ENCODE data around the gene ZNF544.
"Not testable (repeated sequence)": the region's sequence is repeated elsewhere in the genome, so short reads cannot be mapped to it uniquely, and the experiment has no call there.

The ZNF544 gene

DNA sequence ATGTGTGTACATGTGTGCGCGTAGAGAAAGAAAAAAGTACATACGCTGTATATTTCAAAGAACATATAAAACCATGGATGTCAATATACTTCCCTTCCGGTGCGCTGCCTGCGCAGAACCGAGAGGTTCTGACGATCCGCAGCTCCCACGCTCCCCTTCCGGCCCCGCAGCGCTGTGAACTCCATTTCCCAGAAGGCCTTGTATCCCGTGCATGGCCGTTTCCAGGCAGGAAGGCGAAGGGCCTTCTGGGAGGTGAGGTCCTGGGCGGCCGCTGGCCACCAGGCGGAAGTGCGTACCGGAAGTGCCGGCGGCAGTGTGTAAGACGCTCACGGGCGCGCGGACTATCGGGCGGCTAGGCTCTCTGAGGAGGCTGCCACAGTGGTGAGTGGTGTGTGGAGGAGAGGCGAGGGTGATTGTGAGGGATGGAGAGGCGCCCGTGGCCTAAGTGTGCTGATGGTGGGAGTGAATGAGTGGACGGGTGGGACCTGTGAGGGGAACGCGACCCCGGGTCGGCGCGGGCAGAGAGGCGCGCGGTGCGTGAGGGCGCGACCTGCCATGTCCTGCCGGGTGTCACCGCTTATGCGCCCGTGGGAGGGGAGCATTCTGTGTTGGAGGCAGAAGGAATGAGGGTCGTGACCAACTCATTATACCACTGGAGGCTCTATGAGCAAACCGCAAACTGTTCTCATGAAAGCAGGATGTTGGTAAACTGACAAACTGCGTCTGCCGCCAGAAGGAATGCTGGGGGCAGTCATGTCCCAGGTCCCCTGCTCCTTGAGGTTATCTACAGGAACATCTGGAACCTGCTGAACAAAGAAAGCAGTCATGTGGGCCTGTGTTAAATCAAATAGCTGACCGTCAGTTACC is 76.6 kb downstream of the ZNF544 start, which contains the start of gene ERVK3-1:
TSS of gene ERVK3-1 (plus strand) at position 313 of the 867 bp plus-strand sequence. CDS start 6,792 bp downstream, outside the sequence.
- peak; percentile 98 for DNase-seq (ENCODE audit: low spot score)

DNA sequence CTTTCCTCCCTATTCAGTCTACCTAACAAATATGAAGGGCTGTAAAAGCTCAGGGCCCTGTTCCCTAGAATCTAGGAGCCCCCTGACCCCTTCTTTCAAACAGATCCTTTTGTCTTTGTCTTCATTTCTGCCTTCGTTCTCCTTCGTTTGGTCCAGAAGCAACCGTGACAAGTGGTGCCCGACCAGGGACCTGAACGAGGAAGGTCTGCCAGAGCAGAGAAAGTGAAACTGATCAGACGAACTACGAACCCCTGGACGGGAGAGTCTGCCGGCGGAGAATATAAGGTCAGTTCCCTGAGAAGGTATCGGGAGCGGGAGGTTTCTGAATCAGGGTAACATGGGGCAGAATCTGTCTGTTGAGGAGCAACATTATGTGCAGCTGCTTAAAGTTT is 77.2 kb downstream of the ZNF544 start:
- DNase-seq (ENCODE audit: low spot score): no peak

DNA sequence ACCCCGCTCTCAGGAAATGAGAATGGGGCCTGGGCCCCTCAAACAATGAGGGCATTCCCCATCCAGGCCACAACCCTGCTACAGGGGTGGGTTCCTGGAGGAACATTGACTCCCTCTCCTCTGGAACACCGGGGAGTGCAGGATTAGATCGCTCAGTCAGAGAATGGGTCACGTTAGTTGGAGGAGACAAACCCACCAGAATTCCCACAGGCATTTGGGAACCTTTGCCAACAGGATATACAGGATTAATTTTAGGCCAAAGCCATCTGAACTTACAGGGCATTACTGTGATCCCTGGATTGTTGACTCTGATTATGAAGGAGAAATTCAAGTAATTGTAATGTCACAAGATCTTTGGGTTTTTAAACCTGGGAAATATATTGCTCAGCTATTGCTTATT is 79.0 kb downstream of the ZNF544 start:
- no peak for DNase-seq (ENCODE audit: low spot score)

DNA sequence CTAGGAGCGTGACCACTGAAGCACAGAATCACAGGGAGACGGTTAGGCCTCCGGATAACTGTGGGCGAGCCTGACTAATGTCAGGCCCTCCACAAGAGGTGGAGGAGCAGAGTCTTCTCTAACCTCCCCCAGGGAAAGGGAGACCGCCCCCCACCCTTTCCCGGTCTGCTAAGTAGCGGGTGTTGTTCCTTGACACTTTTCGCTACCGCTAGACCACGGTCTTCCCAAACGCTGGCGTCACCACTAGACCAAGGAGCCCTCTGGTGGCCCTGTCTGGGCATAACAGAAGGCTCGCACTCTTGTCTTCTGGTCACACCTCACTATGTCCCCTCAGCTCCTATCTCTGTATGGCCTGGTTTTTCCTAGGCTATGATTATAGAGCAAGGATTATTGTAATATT is 82.0 kb downstream of the ZNF544 start:
- not testable (repeated sequence) for DNase-seq (ENCODE audit: low spot score)

DNA sequence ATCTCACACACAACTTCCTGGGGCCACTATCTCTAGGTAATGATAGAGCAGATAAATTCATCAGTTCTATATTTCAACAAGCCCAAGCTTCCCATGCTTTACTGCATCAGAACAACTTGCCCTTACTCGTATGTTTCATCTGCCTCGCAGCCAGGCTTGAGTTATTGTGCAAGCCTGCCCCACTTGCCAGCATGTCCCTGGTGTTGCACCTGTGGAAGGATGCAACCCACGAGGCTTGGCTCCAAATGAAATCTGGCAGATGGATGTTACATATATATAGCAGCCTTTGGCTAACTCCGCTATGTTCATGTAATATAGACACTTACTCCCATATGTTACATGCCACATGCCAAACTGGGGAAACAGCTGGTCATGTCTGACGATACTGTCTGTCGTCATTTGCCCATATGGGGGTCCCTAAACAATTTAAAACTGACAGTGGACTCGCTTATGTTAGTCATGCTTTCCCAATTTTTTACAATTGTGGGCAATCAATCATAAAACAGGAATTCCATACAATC is 82.7 kb downstream of the ZNF544 start:
- no peak for DNase-seq (ENCODE audit: low spot score)

All from kidney tubule cell (primary cell).